Osteocyte (in vitro differentiated cells): Measurements from ENCODE around the gene MARK4. TPM values are rescaled to one million over a fixed set of nuclear protein-coding genes. Genes with fewer than 3 reads are reported as not detected.
"Not testable (repeated sequence)": the region's sequence is repeated elsewhere in the genome, so short reads cannot be mapped to it uniquely, and the experiment has no call there.

ENCODE experiments used
- DNase-seq: peaks from one replicate; pipeline ENCODE4 v3.0.0; 2021; ENCODE audit warnings: mixed read lengths; ENCODE audit not compliant: unreplicated experiment; ENCODE audit errors: extremely low spot score
- H3K27ac Mint-ChIP-seq: one replicate; pipeline ENCODE4 v1.8.0; 2021; ENCODE audit warnings: mild to moderate bottlenecking, mixed read lengths; ENCODE audit not compliant: unreplicated experiment
- H3K27me3 Mint-ChIP-seq: one replicate; pipeline ENCODE4 v1.8.0; 2021; ENCODE audit warnings: mixed read lengths; ENCODE audit not compliant: unreplicated experiment
- H3K36me3 Mint-ChIP-seq: one replicate; pipeline ENCODE4 v1.8.0; 2021; ENCODE audit warnings: mixed read lengths; ENCODE audit not compliant: unreplicated experiment
- H3K4me1 Mint-ChIP-seq: one replicate; pipeline ENCODE4 v1.8.0; 2021; ENCODE audit warnings: mixed read lengths; ENCODE audit not compliant: unreplicated experiment
- H3K4me3 Mint-ChIP-seq: one replicate; pipeline ENCODE4 v1.8.0; 2021; ENCODE audit warnings: mild to moderate bottlenecking, moderate library complexity, mixed read lengths; ENCODE audit not compliant: unreplicated experiment
- H3K9me3 Mint-ChIP-seq: one replicate; pipeline ENCODE4 v1.8.0; 2021; ENCODE audit warnings: mixed read lengths; ENCODE audit not compliant: unreplicated experiment
- total RNA-seq: library from RNA; stranded (reverse); gene quantifications from 2 replicates; pipeline ENCODE4 v1.2.1, GENCODE V29; 2021
- TF ChIP-seq, protein P1 (sequence below): fragments of 200-600 bp; sonication (generic); IDR thresholded peaks from 2 replicates; pipeline ENCODE4 v1.5.0; 2021; ENCODE audit warnings: antibody characterized with exemption, mild to moderate bottlenecking, moderate library complexity

The MARK4 gene
- total RNA-seq, 1 donor from 2014 or later = 61.2 TPM

- DNase-seq = no peak
- Mint-ChIP-seq H3K36me3 (no peaks in the 10 kb centered on the region), H3K27me3 (peaks cover 16% of the 10 kb centered on the region), H3K4me3 (no peak overlapping the region), H3K9me3 (no peaks in the 10 kb centered on the region), H3K27ac (no peak overlapping the region), H3K4me1 (no peaks in the 10 kb centered on the region)
- TF ChIP-seq, protein P1, sequence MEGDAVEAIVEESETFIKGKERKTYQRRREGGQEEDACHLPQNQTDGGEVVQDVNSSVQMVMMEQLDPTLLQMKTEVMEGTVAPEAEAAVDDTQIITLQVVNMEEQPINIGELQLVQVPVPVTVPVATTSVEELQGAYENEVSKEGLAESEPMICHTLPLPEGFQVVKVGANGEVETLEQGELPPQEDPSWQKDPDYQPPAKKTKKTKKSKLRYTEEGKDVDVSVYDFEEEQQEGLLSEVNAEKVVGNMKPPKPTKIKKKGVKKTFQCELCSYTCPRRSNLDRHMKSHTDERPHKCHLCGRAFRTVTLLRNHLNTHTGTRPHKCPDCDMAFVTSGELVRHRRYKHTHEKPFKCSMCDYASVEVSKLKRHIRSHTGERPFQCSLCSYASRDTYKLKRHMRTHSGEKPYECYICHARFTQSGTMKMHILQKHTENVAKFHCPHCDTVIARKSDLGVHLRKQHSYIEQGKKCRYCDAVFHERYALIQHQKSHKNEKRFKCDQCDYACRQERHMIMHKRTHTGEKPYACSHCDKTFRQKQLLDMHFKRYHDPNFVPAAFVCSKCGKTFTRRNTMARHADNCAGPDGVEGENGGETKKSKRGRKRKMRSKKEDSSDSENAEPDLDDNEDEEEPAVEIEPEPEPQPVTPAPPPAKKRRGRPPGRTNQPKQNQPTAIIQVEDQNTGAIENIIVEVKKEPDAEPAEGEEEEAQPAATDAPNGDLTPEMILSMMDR = no peak
Measured at GRCh38 chr19:45311621-45312020, 60.5 kb downstream of the MARK4 start.

- not testable (repeated sequence) for H3K27ac Mint-ChIP-seq, H3K4me1 Mint-ChIP-seq, DNase-seq, H3K4me3 Mint-ChIP-seq, H3K36me3 Mint-ChIP-seq, H3K9me3 Mint-ChIP-seq
- peaks cover 20% of the 10 kb centered on the region for H3K27me3 Mint-ChIP-seq
Measured at GRCh38 chr19:45312285-45312684, 61.2 kb downstream of the MARK4 start.

DNA sequence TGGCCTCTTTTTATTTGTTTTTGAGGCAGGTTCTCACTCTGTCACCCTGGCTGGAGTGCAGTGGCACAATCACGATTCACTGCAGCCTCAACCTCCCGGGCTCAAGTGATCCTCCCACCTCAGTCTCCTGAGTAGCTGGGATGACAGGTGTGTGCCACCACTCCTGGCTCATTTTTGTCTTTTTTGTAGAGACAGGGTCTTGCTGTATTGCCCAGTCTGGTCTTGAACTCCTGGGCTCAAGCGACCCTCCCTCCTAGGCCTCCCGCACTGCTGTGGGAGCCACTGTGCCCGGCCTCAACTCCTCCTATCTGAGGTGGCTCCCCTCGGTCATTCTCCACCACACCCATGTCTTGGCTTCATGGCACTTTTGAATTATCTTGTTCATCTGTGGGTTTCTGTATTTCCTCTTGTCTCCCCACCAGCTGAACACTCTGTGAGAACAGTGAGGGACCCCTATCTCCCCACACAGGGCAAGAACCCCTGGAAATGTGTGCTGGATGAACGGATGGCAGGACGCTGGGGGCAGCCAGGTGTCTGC is 63.7 kb downstream of the MARK4 start:
- Mint-ChIP-seq H3K27ac (no peak overlapping the region), H3K4me1 (no peaks in the 10 kb centered on the region), H3K36me3 (no peaks in the 10 kb centered on the region), H3K9me3 (no peaks in the 10 kb centered on the region), H3K4me3 (no peak overlapping the region), H3K27me3 (peaks cover 28% of the 10 kb centered on the region)
- no peak for DNase-seq
- TF ChIP-seq, protein P1 = no peak

DNA sequence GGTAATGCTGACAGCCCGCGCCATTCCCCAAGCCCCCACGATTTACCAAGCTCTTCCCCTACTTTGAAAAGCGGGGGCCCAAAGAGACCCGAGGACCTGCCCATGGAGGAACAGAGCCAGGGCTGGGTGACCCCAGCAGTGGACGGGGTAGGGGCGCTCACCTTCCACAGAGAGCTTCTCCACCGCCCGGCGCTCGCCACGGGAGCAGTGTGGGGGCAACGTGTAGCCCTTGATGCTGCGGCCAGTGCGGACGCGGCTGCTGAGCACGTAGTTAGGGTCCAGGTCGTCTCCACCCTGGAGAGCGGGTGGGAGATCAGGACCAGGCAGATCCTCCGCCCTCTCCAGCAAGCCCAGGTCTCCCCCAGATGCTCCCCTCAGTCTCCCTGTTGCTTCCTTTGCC is 64.2 kb downstream of the MARK4 start:
- Mint-ChIP-seq H3K36me3 (no peaks in the 10 kb centered on the region), H3K9me3 (no peaks in the 10 kb centered on the region), H3K27ac (no peak overlapping the region), H3K4me3 (no peak overlapping the region), H3K4me1 (no peaks in the 10 kb centered on the region), H3K27me3 (peaks cover 28% of the 10 kb centered on the region)
- DNase-seq = no peak
- TF ChIP-seq, protein P1 = no peak

DNA sequence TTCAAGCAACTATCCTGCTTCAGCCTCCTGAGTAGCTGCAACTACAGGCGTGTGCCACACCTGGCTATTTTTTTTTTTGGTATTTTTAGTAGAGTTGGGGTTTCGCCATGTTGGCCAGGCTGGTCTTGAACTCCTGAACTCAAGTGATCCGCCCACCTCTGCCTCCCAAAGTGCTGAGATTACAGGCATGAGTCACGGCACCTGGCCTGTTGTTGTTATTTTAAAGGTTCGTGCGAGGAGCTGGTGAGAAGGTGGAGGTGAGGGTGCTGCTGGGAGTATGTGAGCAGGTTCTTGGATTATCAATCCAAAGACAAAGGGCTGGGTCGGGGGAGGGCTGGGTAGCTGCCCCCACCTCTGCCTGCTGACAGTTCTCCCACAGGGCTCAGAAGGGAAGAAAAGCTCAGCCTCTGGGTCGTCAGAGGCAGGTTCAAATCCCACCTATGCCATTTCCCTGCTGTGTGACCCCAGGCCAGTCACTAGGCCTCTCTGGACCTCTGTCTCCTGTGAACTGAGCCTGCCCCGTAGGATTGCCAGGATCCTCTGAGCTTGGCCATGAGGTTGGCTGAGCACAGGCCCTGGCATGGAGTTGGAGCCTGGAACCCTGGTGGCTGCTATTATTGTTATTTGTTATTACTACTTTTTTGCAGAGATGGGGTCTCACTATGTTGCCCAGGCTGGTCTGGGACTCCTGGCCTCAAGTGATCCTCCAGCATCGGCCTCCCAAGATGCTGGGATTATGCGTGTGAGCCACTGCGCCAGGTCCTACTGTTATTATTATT is 70.1 kb downstream of the MARK4 start:
- TF ChIP-seq, protein P1 = no peak
- peaks cover 11% of the 10 kb centered on the region for H3K4me1 Mint-ChIP-seq
- H3K9me3 Mint-ChIP-seq = no peaks in the 10 kb centered on the region
- no peak for DNase-seq
- H3K36me3 Mint-ChIP-seq = no peaks in the 10 kb centered on the region
- no peak overlapping the region for H3K4me3 Mint-ChIP-seq
- peaks cover 15% of the 10 kb centered on the region for H3K27me3 Mint-ChIP-seq
- no peak overlapping the region for H3K27ac Mint-ChIP-seq
